Mesenchymal stem cell (in vitro differentiated cells and primary cell): ENCODE measurements around the gene MTUS2.

Experiments
- DNase-seq: peaks from one replicate; pipeline ENCODE4 v3.0.0-alpha.2; 2013
- H2AFZ ChIP-seq: one replicate; pipeline ENCODE4 v1.6.1; 2013; ENCODE audit warnings: low read depth, mild to moderate bottlenecking, control low read depth, inconsistent platforms, low read length, moderate library complexity
- H2AK5ac ChIP-seq: 2 replicates; pipeline ENCODE4 v1.6.1; 2013; ENCODE audit warnings: low read length, moderate library complexity, mild to moderate bottlenecking, inconsistent platforms; ENCODE audit not compliant: severe bottlenecking
- H2BK120ac ChIP-seq: one replicate; pipeline ENCODE4 v1.6.1; 2013; ENCODE audit warnings: low read depth, mild to moderate bottlenecking, inconsistent platforms, low read length, moderate library complexity
- H2BK12ac ChIP-seq, 2 experiments: one replicate each; pipeline ENCODE4 v1.6.1; 2013; ENCODE audit warnings: inconsistent platforms in 2 of 2, low read length in 2 of 2, mild to moderate bottlenecking in 2 of 2, moderate library complexity in 2 of 2, control low read depth in 1 of 2
- H2BK15ac ChIP-seq: one replicate; pipeline ENCODE4 v1.6.1; 2013; ENCODE audit warnings: mild to moderate bottlenecking, low read depth, inconsistent platforms; ENCODE audit not compliant: poor library complexity, severe bottlenecking
- H2BK5ac ChIP-seq: 2 replicates; pipeline ENCODE4 v1.6.1; 2013; ENCODE audit warnings: low read depth, mild to moderate bottlenecking, low read length, control low read depth, inconsistent platforms; ENCODE audit not compliant: poor library complexity, severe bottlenecking
- H3K14ac ChIP-seq, 2 experiments: one replicate each; pipeline ENCODE4 v1.6.1; 2013; ENCODE audit warnings: inconsistent platforms in 2 of 2, low read length in 2 of 2, control low read depth in 1 of 2, mild to moderate bottlenecking in 1 of 2, moderate library complexity in 1 of 2
- H3K18ac ChIP-seq, 2 experiments: one replicate each; pipeline ENCODE4 v1.6.1; 2013; ENCODE audit warnings: inconsistent platforms in 2 of 2, low read length in 2 of 2, control low read depth in 1 of 2, low read depth in 1 of 2, mild to moderate bottlenecking in 1 of 2
- H3K23ac ChIP-seq, 2 experiments: one replicate each; pipeline ENCODE4 v1.6.1; 2013; ENCODE audit warnings: inconsistent platforms in 2 of 2, low read length in 2 of 2, mild to moderate bottlenecking in 2 of 2, moderate library complexity in 2 of 2, control low read depth in 1 of 2
- H3K27ac ChIP-seq: 2 replicates; pipeline ENCODE4 v1.5.1; 2013; ENCODE audit warnings: mild to moderate bottlenecking, moderate library complexity, low read length, control low read depth, inconsistent platforms; ENCODE audit not compliant: poor library complexity, severe bottlenecking
- H3K27me3 ChIP-seq, 2 experiments: 2 replicates each; pipeline versions ENCODE4 v1.6.1 to v1.7.0; 2013; ENCODE audit warnings: low read length in 2 of 2, mild to moderate bottlenecking in 2 of 2, moderate library complexity in 2 of 2, control low read depth in 1 of 2, inconsistent platforms in 1 of 2; ENCODE audit not compliant: control insufficient read depth in 1 of 2, insufficient read depth in 1 of 2
- H3K36me3 ChIP-seq, 2 experiments: 2 replicates each; pipeline versions ENCODE4 v1.6.1 to v1.7.0; 2013; ENCODE audit warnings: low read length in 2 of 2, control low read depth in 1 of 2, inconsistent platforms in 1 of 2, low read depth in 1 of 2, mild to moderate bottlenecking in 1 of 2; ENCODE audit not compliant: insufficient read depth in 2 of 2, control insufficient read depth in 1 of 2
- H3K4ac ChIP-seq, 2 experiments: one replicate each; pipeline ENCODE4 v1.6.1; 2013; ENCODE audit warnings: inconsistent platforms in 2 of 2, low read length in 2 of 2, mild to moderate bottlenecking in 2 of 2, moderate library complexity in 2 of 2, control low read depth in 1 of 2, low read depth in 1 of 2
- H3K4me1 ChIP-seq: 2 replicates; pipeline ENCODE4 v1.6.1; 2013; ENCODE audit warnings: low read depth, low read length, control low read depth; ENCODE audit not compliant: control insufficient read depth, insufficient read depth
- H3K4me2 ChIP-seq: 2 replicates; pipeline ENCODE4 v1.6.1; 2013; ENCODE audit warnings: low read length, mild to moderate bottlenecking, inconsistent platforms; ENCODE audit not compliant: poor library complexity, severe bottlenecking
- H3K4me3 ChIP-seq, 2 experiments: 2 replicates each; pipeline versions ENCODE4 v1.5.1 to v1.7.0; 2013; ENCODE audit warnings: low read length in 2 of 2, mild to moderate bottlenecking in 2 of 2, control low read depth in 1 of 2, low read depth in 1 of 2; ENCODE audit not compliant: insufficient read depth in 1 of 2
- H3K79me1 ChIP-seq: replicated peaks from 2 replicates; pipeline ENCODE4 v1.6.1; 2013; ENCODE audit warnings: mild to moderate bottlenecking, control low read depth, low read length, inconsistent platforms; ENCODE audit not compliant: poor library complexity, severe bottlenecking
- H3K9ac ChIP-seq: 2 replicates; pipeline ENCODE4 v1.7.0; 2013; ENCODE audit warnings: mild to moderate bottlenecking, low read length, moderate library complexity
- H3K9me3 ChIP-seq: 2 replicates; pipeline ENCODE4 v1.7.0; 2013; ENCODE audit warnings: mild to moderate bottlenecking, low read length; ENCODE audit not compliant: control insufficient read depth
- H4K8ac ChIP-seq: one replicate; pipeline ENCODE4 v1.6.1; 2013; ENCODE audit warnings: inconsistent platforms, mild to moderate bottlenecking, low read length, moderate library complexity
- H4K91ac ChIP-seq: one replicate; pipeline ENCODE4 v1.6.1; 2013; ENCODE audit warnings: mild to moderate bottlenecking, low read length, inconsistent platforms
- WGBS: methylation state at CpG from one replicate; pipeline ENCODE4 v1.1.7; 2013; ENCODE audit warnings: mixed read lengths; 5-methylcytosine and 5-hydroxymethylcytosine counted together

MTUS2 gene

GRCh38 chr13:29536853-29537252 lies 716.7 kb downstream of the MTUS2 start:
- peaks cover 10% of the 10 kb centered on the region for H3K4me1 ChIP-seq
- H2BK5ac ChIP-seq: no peak overlapping the region
- no peak overlapping the region for H4K91ac ChIP-seq
- H3K14ac ChIP-seq: no peak overlapping the region
- H3K4me3 ChIP-seq: no peak overlapping the region
- H3K4me2 ChIP-seq: no peak overlapping the region
- H2BK12ac ChIP-seq: no peak overlapping the region
- H3K27me3 ChIP-seq: no peaks in the 10 kb centered on the region
- H3K27ac ChIP-seq: no peak overlapping the region
- no peak overlapping the region for H4K8ac ChIP-seq
- WGBS: 97% methylated on average over 7 of the region's 7 CpGs
- peak overlapping the region in 1 of 2 experiments; percentile 9 for H3K23ac ChIP-seq
- H3K4ac ChIP-seq: no peak overlapping the region
- H3K18ac ChIP-seq: no peak overlapping the region
- H3K79me1 ChIP-seq: peaks cover 56% of the 10 kb centered on the region
- no peak for DNase-seq
- no peaks in the 10 kb centered on the region for H3K9me3 ChIP-seq
- no peak overlapping the region for H3K9ac ChIP-seq
- no peak overlapping the region for H2BK15ac ChIP-seq
- no peak overlapping the region for H2BK120ac ChIP-seq
- H3K36me3 ChIP-seq: peaks cover 40 to 44% of the 10 kb centered on the region in 2 experiments
- no peak overlapping the region for H2AFZ ChIP-seq
- no peak overlapping the region for H2AK5ac ChIP-seq

GRCh38 chr13:29537736-29538651 lies 717.9 kb downstream of the MTUS2 start:
- Histone ChIP-seq H2BK15ac (no peak overlapping the region), H3K23ac (no peak overlapping the region), H4K91ac (no peak overlapping the region), H2AK5ac (no peak overlapping the region), H3K9ac (peak overlapping the region; percentile 16), H3K79me1 (peaks cover 57% of the 10 kb centered on the region), H3K18ac (peak overlapping the region in 1 of 2 experiments; percentile 7), H3K4me2 (no peak overlapping the region), H3K27ac (no peak overlapping the region), H3K4me1 (peaks cover 10% of the 10 kb centered on the region), H3K27me3 (no peaks in the 10 kb centered on the region), H4K8ac (peak overlapping the region; percentile 14), H3K9me3 (no peaks in the 10 kb centered on the region), H3K4me3 (peak overlapping the region in 1 of 2 experiments; percentile 28), H3K4ac (no peak overlapping the region), H2BK12ac (no peak overlapping the region), H3K14ac (no peak overlapping the region), H2BK5ac (no peak overlapping the region), H3K36me3 (peaks cover 35 to 39% of the 10 kb centered on the region in 2 experiments), H2BK120ac (no peak overlapping the region), H2AFZ (no peak overlapping the region)
- no peak for DNase-seq
- WGBS: 83% methylated on average over 14 of the region's 14 CpGs

- no peak overlapping the region for H4K8ac ChIP-seq
- DNase-seq: peak; percentile 31
- peak overlapping the region in 1 of 2 experiments; percentile 28 for H3K4me3 ChIP-seq
- no peak overlapping the region for H2AFZ ChIP-seq
- no peak overlapping the region for H3K4ac ChIP-seq
- H3K27ac ChIP-seq: no peak overlapping the region
- peaks cover 13% of the 10 kb centered on the region for H3K4me1 ChIP-seq
- no peaks in the 10 kb centered on the region for H3K9me3 ChIP-seq
- no peak overlapping the region for H2BK5ac ChIP-seq
- peak overlapping the region; percentile 16 for H3K9ac ChIP-seq
- no peak overlapping the region for H2BK120ac ChIP-seq
- H3K79me1 ChIP-seq: peaks cover 58% of the 10 kb centered on the region
- no peak overlapping the region for H3K18ac ChIP-seq
- no peaks in the 10 kb centered on the region for H3K27me3 ChIP-seq
- no peak overlapping the region for H3K4me2 ChIP-seq
- H2AK5ac ChIP-seq: peak overlapping the region; percentile 10
- no peak overlapping the region for H3K23ac ChIP-seq
- peaks cover 36 to 39% of the 10 kb centered on the region in 2 experiments for H3K36me3 ChIP-seq
- no peak overlapping the region for H4K91ac ChIP-seq
- no peak overlapping the region for H2BK15ac ChIP-seq
- WGBS: 82% methylated on average over 6 of the region's 6 CpGs
- H2BK12ac ChIP-seq: no peak overlapping the region
- no peak overlapping the region for H3K14ac ChIP-seq
These were observed 718.5 kb downstream of the MTUS2 start for GRCh38 chr13:29538652-29539040.

- no peak overlapping the region for H2BK15ac ChIP-seq
- no peaks in the 10 kb centered on the region for H3K9me3 ChIP-seq
- H3K36me3 ChIP-seq: peaks cover 29 to 36% of the 10 kb centered on the region in 2 experiments
- H3K9ac ChIP-seq: no peak overlapping the region
- H3K4me1 ChIP-seq: peaks cover 13% of the 10 kb centered on the region
- peaks cover 57% of the 10 kb centered on the region for H3K79me1 ChIP-seq
- no peak overlapping the region for H3K4ac ChIP-seq
- H2BK5ac ChIP-seq: no peak overlapping the region
- DNase-seq: no peak
- no peak overlapping the region for H4K91ac ChIP-seq
- WGBS: 92% methylated on average over 2 of the region's 2 CpGs
- no peak overlapping the region for H2AK5ac ChIP-seq
- H3K27me3 ChIP-seq: no peaks in the 10 kb centered on the region
- H3K23ac ChIP-seq: no peak overlapping the region
- no peak overlapping the region for H3K18ac ChIP-seq
- no peak overlapping the region for H2BK12ac ChIP-seq
- no peak overlapping the region for H3K27ac ChIP-seq
- H3K4me2 ChIP-seq: no peak overlapping the region
- H3K14ac ChIP-seq: no peak overlapping the region
- H2BK120ac ChIP-seq: no peak overlapping the region
- H4K8ac ChIP-seq: no peak overlapping the region
- no peak overlapping the region for H2AFZ ChIP-seq
- H3K4me3 ChIP-seq: no peak overlapping the region
These were observed 719.7 kb downstream of the MTUS2 start for GRCh38 chr13:29539856-29540255.
